Activated B cell treated with CpG ODN at 0.5 μM for 24 hours (primary cell): ENCODE results near the gene THOP1. TPM values are rescaled to one million over a fixed set of nuclear protein-coding genes. Genes with fewer than 3 reads are reported as not detected.
A peak's percentile ranks its signal among the peaks of the same experiment; 100 is the strongest.

Experiments
- ATAC-seq: fragments of 200-7000 bp; cut with Tn5 transposase; one replicate; pipeline ENCODE4 v1.10.0; 2021; ENCODE audit warnings: low read depth, mild to moderate bottlenecking, moderate library complexity
- CTCF ChIA-PET: fragments of 350-600 bp; sonication (Branson Sonifier 250); formaldehyde crosslinking; loops from one replicate; lab custom pipeline; 2021; ENCODE audit warnings: antibody characterized with exemption; lab: Charles Lee
- POLR2A ChIA-PET: fragments of 350-600 bp; sonication (Branson Sonifier 250); formaldehyde crosslinking; loops from one replicate; lab custom pipeline; 2021; ENCODE audit warnings: antibody characterized with exemption; lab: Charles Lee
- DNase-seq: peaks from one replicate; pipeline ENCODE4 v3.0.0; 2022
- H3K27ac Mint-ChIP-seq: one replicate; pipeline ENCODE4 v1.8.0; 2020; ENCODE audit warnings: mixed read lengths
- H3K27me3 Mint-ChIP-seq: one replicate; pipeline ENCODE4 v1.8.0; 2021; ENCODE audit warnings: mixed read lengths
- H3K36me3 Mint-ChIP-seq: one replicate; pipeline ENCODE4 v1.8.0; 2021; ENCODE audit warnings: low read depth, mixed read lengths
- H3K4me1 Mint-ChIP-seq: one replicate; pipeline ENCODE4 v1.8.0; 2021; ENCODE audit warnings: mixed read lengths
- H3K4me3 Mint-ChIP-seq: one replicate; pipeline ENCODE4 v1.8.0; 2020; ENCODE audit warnings: mild to moderate bottlenecking, mixed read lengths
- H3K9me3 Mint-ChIP-seq: one replicate; pipeline ENCODE4 v1.8.0; 2020; ENCODE audit warnings: mixed read lengths
- CTCF ChIP-seq: fragments of 200-600 bp; IDR thresholded peaks from one replicate; pipeline ENCODE4 v1.8.0; 2022; ENCODE audit warnings: antibody characterized with exemption, mild to moderate bottlenecking
- intact Hi-C: fragments of 100-400 bp; cut with micrococcal nuclease; formaldehyde crosslinking; loops from one replicate; pipeline ENCODE4 v1.15.1; 2024
- total RNA-seq: library from RNA; stranded (reverse); gene quantifications from 2 replicates; pipeline ENCODE4 v1.2.3, GENCODE V29; 2022

The THOP1 gene
- total RNA-seq, 1 donor from 2014 or later: 104 TPM

DNA sequence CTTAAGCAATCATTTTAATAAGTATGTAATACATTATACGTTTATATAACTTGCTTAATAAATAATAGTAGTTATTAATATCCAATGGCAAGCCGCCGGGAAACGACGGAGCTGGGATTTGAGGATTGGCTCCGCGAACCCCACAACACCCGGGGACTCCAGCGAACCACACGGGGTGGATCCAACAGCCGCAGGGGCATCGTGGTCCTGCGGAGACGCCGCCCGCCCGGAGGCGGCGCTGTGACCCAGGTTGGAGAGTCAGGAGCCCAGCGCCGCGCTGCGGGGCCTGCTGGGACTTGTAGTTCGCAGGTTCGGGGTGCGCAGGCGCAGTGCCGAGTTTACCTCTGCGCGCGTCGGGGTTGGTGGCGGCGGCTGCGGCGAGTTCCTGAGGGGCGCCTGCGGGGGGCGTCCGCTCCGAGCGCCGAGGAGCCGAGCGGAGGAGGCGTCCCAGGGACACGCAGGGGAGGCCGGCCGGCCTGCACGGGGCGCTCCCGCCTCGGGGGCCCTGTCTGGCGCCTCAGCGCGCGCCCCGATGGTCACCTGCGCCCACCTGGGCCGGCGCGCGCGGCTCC lies 34.3 kb downstream of the THOP1 start, which contains the start of gene ZNF554:
TSS of gene ZNF554 (plus strand) at position 329 of the 572 bp plus-strand sequence. CDS start at position 533, 204 bp downstream.
- intact Hi-C loops: loop anchor here (1.0 kb wide), 3 partner anchors 22 to 53 kb away; partner anchors contain the start of genes THOP1 and ZNF555
- ChIA-PET POLR2A (interaction anchor here (0.7 to 2.5 kb wide), 5 partner anchors 21 to 171 kb away, joined by 3 to 14 read pairs (median 6); partner anchors contain the start of genes SGTA, THOP1 and ZNF555), CTCF (interaction anchor here (0.7 to 1.1 kb wide), 3 partner anchors 22 to 261 kb away, joined by 3 read pairs; partner anchors contain the start of gene ZNF555)
- Mint-ChIP-seq H3K4me1 (peaks cover 14% of the 10 kb centered on the region), H3K27ac (peak within 1 kb of the TSS; percentile 24), H3K36me3 (peaks cover 3% of the 10 kb centered on the region), H3K9me3 (no peaks in the 10 kb centered on the region), H3K4me3 (peak within 1 kb of the TSS; percentile 83), H3K27me3 (no peaks in the 10 kb centered on the region)
- DNase-seq (peak; percentile 98), ATAC-seq (peak; percentile 99)
- TF ChIP-seq CTCF: peak; percentile 68

- H3K4me1 Mint-ChIP-seq: peaks cover 14% of the 10 kb centered on the region
- H3K9me3 Mint-ChIP-seq: no peaks in the 10 kb centered on the region
- POLR2A ChIA-PET: interaction anchor here (0.6 to 2.5 kb wide), 6 partner anchors 9 to 172 kb away, joined by 3 to 14 read pairs (median 4); partner anchors contain the start of genes SGTA and ZNF555
- CTCF ChIA-PET: interaction anchor here (1.1 kb wide), 1 partner anchor 21 kb away, joined by 3 read pairs; the partner anchor contains the start of gene ZNF555
- no peak for TF ChIP-seq CTCF
- no peaks in the 10 kb centered on the region for H3K27me3 Mint-ChIP-seq
- peaks cover 3% of the 10 kb centered on the region for H3K36me3 Mint-ChIP-seq
- no peak for DNase-seq
- intact Hi-C loops: no loop called here
- no peak for ATAC-seq
- H3K4me3 Mint-ChIP-seq: peak overlapping the region; percentile 83
- no peak overlapping the region for H3K27ac Mint-ChIP-seq
Measured at GRCh38 chr19:2820112-2820702, 34.9 kb downstream of the THOP1 start.

- H3K4me3 Mint-ChIP-seq: no peak overlapping the region
Measured at GRCh38 chr19:2822846-2823245, 37.5 kb downstream of the THOP1 start.

DNA sequence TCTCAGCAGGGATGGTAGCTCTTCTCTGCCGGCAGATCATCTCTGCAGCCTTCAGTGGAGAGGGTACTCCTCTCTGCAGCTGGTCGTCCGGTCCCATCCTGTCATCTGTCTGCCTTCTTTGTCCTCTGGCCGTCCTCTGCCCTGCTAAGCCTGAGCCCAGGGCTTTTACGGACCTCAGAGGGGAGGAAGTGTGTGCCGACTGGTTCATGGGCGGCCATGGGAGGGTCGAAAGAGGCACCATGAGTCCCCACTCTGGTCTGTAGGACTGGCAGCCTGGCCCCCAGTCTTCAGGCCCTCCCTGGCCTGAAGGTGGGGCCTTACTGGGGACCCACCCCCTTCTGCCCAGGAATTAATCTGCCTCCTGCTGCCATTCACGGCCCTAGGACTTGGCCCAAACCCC lies 38.3 kb downstream of the THOP1 start:
- no peak overlapping the region for H3K27ac Mint-ChIP-seq
- POLR2A ChIA-PET: interaction anchor here (0.6 to 0.8 kb wide), 2 partner anchors 18 to 64 kb away, joined by 3 to 6 read pairs; partner anchors contain the start of gene ZNF555
- TF ChIP-seq CTCF: no peak
- CTCF ChIA-PET: interaction anchor here (0.7 kb wide), 1 partner anchor 50 kb away, joined by 3 read pairs; no protein-coding TSS in a partner anchor
- intact Hi-C loops: no loop called here
- peaks cover 5% of the 10 kb centered on the region for H3K9me3 Mint-ChIP-seq
- peaks cover 17% of the 10 kb centered on the region for H3K4me1 Mint-ChIP-seq
- H3K4me3 Mint-ChIP-seq: no peak overlapping the region
- no peaks in the 10 kb centered on the region for H3K27me3 Mint-ChIP-seq
- H3K36me3 Mint-ChIP-seq: peaks cover 10% of the 10 kb centered on the region
- no peak for DNase-seq
- no peak for ATAC-seq

More at GRCh38 chr19:2822846-2823245, 37.5 kb downstream of the THOP1 start:
- CTCF ChIA-PET: no interaction called here
- no peak for DNase-seq
- Mint-ChIP-seq H3K27me3 (no peaks in the 10 kb centered on the region), H3K36me3 (peaks cover 5% of the 10 kb centered on the region), H3K27ac (no peak overlapping the region), H3K9me3 (peaks cover 3% of the 10 kb centered on the region), H3K4me1 (peaks cover 15% of the 10 kb centered on the region)
- no peak for TF ChIP-seq CTCF
- no peak for ATAC-seq
- intact Hi-C loops: no loop called here
- POLR2A ChIA-PET: interaction anchor here (1.5 kb wide), 1 partner anchor 18 kb away, joined by 5 read pairs; the partner anchor contains the start of gene ZNF555

- ATAC-seq (no peak), DNase-seq (no peak)
- ChIA-PET CTCF (no interaction called here), POLR2A (interaction anchor here (0.6 to 0.8 kb wide), 2 partner anchors 17 to 64 kb away, joined by 3 to 6 read pairs; partner anchors contain the start of gene ZNF555)
- intact Hi-C loops: no loop called here
- H3K9me3 Mint-ChIP-seq: peaks cover 5% of the 10 kb centered on the region
- H3K27ac Mint-ChIP-seq: no peak overlapping the region
- H3K4me3 Mint-ChIP-seq: no peak overlapping the region
- H3K4me1 Mint-ChIP-seq: peaks cover 15% of the 10 kb centered on the region
- no peak for TF ChIP-seq CTCF
- no peaks in the 10 kb centered on the region for H3K27me3 Mint-ChIP-seq
- H3K36me3 Mint-ChIP-seq: peaks cover 10% of the 10 kb centered on the region
Measured at GRCh38 chr19:2824129-2824528, 38.8 kb downstream of the THOP1 start.
